HepG2 (cell line): Measurements from ENCODE around the gene BAG5. TPM values are rescaled to one million over a fixed set of nuclear protein-coding genes. Genes with fewer than 3 reads are reported as not detected.

Experiments
- ATAC-seq: fragments of 200-7000 bp; cut with Tn5 transposase; 3 replicates; pipeline ENCODE4 v1.9.1; 2020; ENCODE audit warnings: mild to moderate bottlenecking, moderate library complexity
- BruUV-seq: library from RNA; stranded (reverse); fragments of 400-500 nt; replicated peaks from 2 replicates; lab custom pipeline; 2021; lab: Mats Ljungman, UMichigan
- CTCF ChIA-PET: fragments of 300-600 bp; formaldehyde crosslinking; extraction: SDS; loops from one replicate; lab custom pipeline; 2021; ENCODE audit warnings: low total read pairs, inconsistent platforms, low intra/inter-chr PET ratio; lab: Yijun Ruan, JAX
- POLR2A ChIA-PET: fragments of 350-600 bp; sonication (Branson Sonifier 250); formaldehyde crosslinking; loops from one replicate; lab custom pipeline; 2020; ENCODE audit warnings: antibody characterized with exemption, inconsistent platforms; lab: Yijun Ruan, JAX
- DNase-seq: peaks from one replicate; pipeline ENCODE4 v3.0.0-alpha.2; 2015; ENCODE audit warnings: low spot score
- FAIRE-seq: peaks from 3 replicates; lab custom pipeline; 2011; peaks lifted over from hg19 to GRCh38; lab: Jason Lieb, UNC
- H2AFZ ChIP-seq: one replicate; pipeline ENCODE4 v1.6.1; 2011; ENCODE audit warnings: low read length, inconsistent platforms
- H3K27ac ChIP-seq: fragments of 300-600 bp; 3 replicates; pipeline ENCODE4 v1.8.0; 2011; ENCODE audit warnings: mixed run types, mild to moderate bottlenecking, mixed read lengths, low read length, inconsistent platforms; ENCODE audit not compliant: insufficient read depth; ENCODE audit errors: extremely low read length
- H3K27me3 ChIP-seq, 2 experiments: fragments of 200-600 bp in 1 of 2; 2 replicates in 1 of 2; 3 replicates in 1 of 2; pipeline versions ENCODE4 v1.6.0 to v1.8.0; 2011; ENCODE audit warnings: low read length in 2 of 2, mild to moderate bottlenecking in 2 of 2, moderate library complexity in 2 of 2, inconsistent platforms in 1 of 2; ENCODE audit not compliant: insufficient read depth in 2 of 2, control insufficient read depth in 1 of 2
- H3K36me3 ChIP-seq, 2 experiments: fragments of 200-600 bp in 1 of 2; replicated peaks in 1 of 2; 2 replicates in 1 of 2; 3 replicates in 1 of 2; pipeline versions ENCODE4 v1.5.1 to v1.8.0; 2011; ENCODE audit warnings: low read length in 2 of 2, inconsistent platforms in 1 of 2; ENCODE audit not compliant: insufficient read depth in 2 of 2, control insufficient read depth in 1 of 2
- H3K4me1 ChIP-seq: 2 replicates; pipeline ENCODE4 v1.5.1; 2012; ENCODE audit warnings: low read length, inconsistent platforms; ENCODE audit not compliant: insufficient read depth
- H3K4me2 ChIP-seq: 2 replicates; pipeline ENCODE4 v1.6.0; 2011; ENCODE audit warnings: low read depth, low read length, inconsistent platforms
- H3K4me3 ChIP-seq, 3 experiments: fragments of 200-600 bp in 1 of 3; sonication (generic), shearing (Covaris generic) in 1 of 3; replicated peaks in 1 of 3; 2 replicates each; pipeline ENCODE4 v1.5.1; 2011 to 2016; ENCODE audit warnings: low read length in 3 of 3, inconsistent platforms in 2 of 3, low read depth in 2 of 3, mild to moderate bottlenecking in 2 of 3, control low read depth in 1 of 3, mixed read lengths in 1 of 3; ENCODE audit not compliant: insufficient read depth in 1 of 3
- H3K79me2 ChIP-seq: one replicate; pipeline ENCODE4 v1.6.1; 2011; ENCODE audit warnings: low read length, inconsistent platforms; ENCODE audit not compliant: insufficient read depth
- H3K9ac ChIP-seq: 2 replicates; pipeline ENCODE4 v1.6.0; 2011; ENCODE audit warnings: mild to moderate bottlenecking, low read depth, low read length, inconsistent platforms; ENCODE audit not compliant: insufficient read depth
- H3K9me3 ChIP-seq: 2 replicates; pipeline ENCODE4 v1.5.1; 2012; ENCODE audit warnings: mild to moderate bottlenecking, low read length
- H4K20me1 ChIP-seq: 2 replicates; pipeline ENCODE4 v1.6.0; 2011; ENCODE audit warnings: inconsistent platforms, mild to moderate bottlenecking, low read length, moderate library complexity; ENCODE audit not compliant: insufficient read depth
- NCOA5 ChIP-seq: sonication (generic); formaldehyde crosslinking; IDR thresholded peaks from 2 replicates; pipeline ENCODE4 v1.4.0; 2020; ENCODE audit warnings: missing genetic modification reagents
- NFYC ChIP-seq: IDR thresholded peaks from 2 replicates; pipeline ENCODE4 v1.6.1; 2016; ENCODE audit warnings: missing genetic modification reagents, missing compliant biosample characterization
- NRL ChIP-seq: sonication (generic); formaldehyde crosslinking; IDR thresholded peaks from 2 replicates; pipeline ENCODE4 v1.5.0; 2020; ENCODE audit warnings: missing genetic modification reagents, mild to moderate bottlenecking, moderate library complexity, borderline replicate concordance
- PCBP1 ChIP-seq: fragments of 200-400 bp; formaldehyde crosslinking; IDR thresholded peaks from 2 replicates; pipeline ENCODE4 v1.6.1; 2017; ENCODE audit warnings: mild to moderate bottlenecking, low read depth, low read length, borderline replicate concordance
- RFXAP ChIP-seq: sonication (generic); formaldehyde crosslinking; IDR thresholded peaks from 2 replicates; pipeline ENCODE4 v1.4.0; 2020; ENCODE audit warnings: missing genetic modification reagents, borderline replicate concordance
- SRSF1 ChIP-seq: fragments of 200-400 bp; formaldehyde crosslinking; optimal IDR thresholded peaks from 2 replicates; pipeline ENCODE3; 2017; ENCODE audit warnings: mild to moderate bottlenecking, low read depth, low read length, moderate library complexity
- ZNF12 ChIP-seq: sonication (generic); formaldehyde crosslinking; IDR thresholded peaks from 2 replicates; pipeline ENCODE4 v1.5.0; 2020; ENCODE audit warnings: missing genetic modification reagents
- ZNF431 ChIP-seq: sonication (generic); formaldehyde crosslinking; IDR thresholded peaks from 2 replicates; pipeline ENCODE4 v1.9.0; 2022; ENCODE audit warnings: missing genetic modification reagents, low read depth, mild to moderate bottlenecking, borderline replicate concordance
- ZNF513 ChIP-seq: sonication (generic); formaldehyde crosslinking; conservative IDR thresholded peaks from 2 replicates; pipeline ENCODE4 v1.5.0; 2020; ENCODE audit warnings: missing genetic modification reagents
- ZNF558 ChIP-seq: sonication (generic); formaldehyde crosslinking; IDR thresholded peaks from 2 replicates; pipeline ENCODE4 v1.9.0; 2022; ENCODE audit warnings: mild to moderate bottlenecking, missing genetic modification reagents, borderline replicate concordance
- ZNF746 ChIP-seq: sonication (generic); formaldehyde crosslinking; IDR thresholded peaks from 2 replicates; pipeline ENCODE4 v1.8.0; 2022; ENCODE audit warnings: mild to moderate bottlenecking, missing genetic modification reagents
- ZNF770 ChIP-seq: sonication (generic); formaldehyde crosslinking; IDR thresholded peaks from 2 replicates; pipeline ENCODE4 v1.5.0; 2020; ENCODE audit warnings: mild to moderate bottlenecking, missing genetic modification reagents
- whole genome bisulfite sequencing: methylation state at CpG from one replicate; pipeline ENCODE4 v1.1.6; 2017; ENCODE audit warnings: low lambda C conversion rate; 5-methylcytosine and 5-hydroxymethylcytosine counted together
- in situ Hi-C: cut with HindIII; loops from 2 replicates; pipeline ENCODE4 v1.10.0; 2017; ENCODE audit warnings: low pct_unique_long_range_greater_than_20kb; ENCODE audit not compliant: extremely low pct_ligation_motif_present
- intact Hi-C: fragments of 100-400 bp; cut with micrococcal nuclease; formaldehyde crosslinking; loops from one replicate; pipeline ENCODE4 v1.10.0; 2022; ENCODE audit not compliant: unreplicated experiment
- polyA plus RNA-seq, 8 experiments: library from polyadenylated mRNA; depleted of rRNA in 3 of 8; stranded (reverse) in 7 of 8; unstranded in 1 of 8; fragments of >200 nt; fragmentation: Illumina TruSeq in 4 of 8; extraction: Trizol in 4 of 8; gene quantifications; 2 replicates each; pipeline versions ENCODE4 v1.2.1 to v1.2.3, GENCODE V29; 2011 to 2016; ENCODE audit warnings: low read depth in 4 of 8, missing spikeins in 1 of 8, mixed read lengths in 1 of 8; ENCODE audit not compliant: insufficient read depth in 1 of 8
- total RNA-seq, 5 experiments: library from RNA; depleted of rRNA; stranded (reverse); fragments of >200 nt; fragmentation: Illumina TruSeq; extraction: Trizol; gene quantifications; 2 replicates each; pipeline ENCODE4 v1.2.3, GENCODE V29; 2016; ENCODE audit warnings: low read depth in 1 of 5

The BAG5 gene
- total and polyA plus RNA-seq, 2 of the 13 experiments (the other 11 are each of a cell fraction or from before 2014, with no cell fraction given): 3.5 to 21.0 TPM

- Histone ChIP-seq H3K27me3 (0 out of 5 replicates have a peak, but pooled peaks cover 0 to under 1% of the 10 kb centered on the region in 2 experiments), H3K9ac (no peak overlapping the region), H3K4me3 (no peak overlapping the region), H3K4me1 (peaks cover 37% of the 10 kb centered on the region), H2AFZ (no peak overlapping the region)
- CTCF ChIA-PET: interaction anchor here (0.7 to 2.8 kb wide), 3 partner anchors 29 to 48 kb away, joined by 3 to 38 read pairs (median 31); no protein-coding TSS in a partner anchor
- in situ Hi-C loops: loop anchor here (5.0 kb wide), 1 partner anchor 45 kb away; no protein-coding TSS in a partner anchor
- no peak for ATAC-seq
- WGBS: 79% methylated on average over 9 of the region's 11 CpGs
- no peak for FAIRE-seq
- DNase-seq: no peak
- BruUV-seq: no TSS peak
- TF ChIP-seq NCOA5 (CRISPR knock-in tag) (no peak), SRSF1 (no peak), PCBP1 (no peak), ZNF746 (CRISPR knock-in tag) (no peak), ZNF431 (CRISPR knock-in tag) (no peak), ZNF12 (CRISPR knock-in tag) (no peak), ZNF558 (CRISPR knock-in tag) (no peak), NFYC (no peak), RFXAP (CRISPR knock-in tag) (no peak), ZNF770 (CRISPR knock-in tag) (no peak), NRL (no peak), ZNF513 (CRISPR knock-in tag) (no peak)
- TF ChIP-seq, all 625 proteins: peak for 0
- H4K20me1 ChIP-seq: no peaks in the 10 kb centered on the region
- no peak overlapping the region for H3K27ac ChIP-seq
- intact Hi-C loops: no loop called here
- H3K9me3 ChIP-seq: no peaks in the 10 kb centered on the region
- no peaks in the 10 kb centered on the region for H3K36me3 ChIP-seq
- POLR2A ChIA-PET: interaction anchor here (0.6 kb wide), 1 partner anchor 12 kb away, joined by 4 read pairs; no protein-coding TSS in a partner anchor
- no peaks in the 10 kb centered on the region for H3K79me2 ChIP-seq
- H3K4me2 ChIP-seq: no peak overlapping the region
These were observed 15.0 kb downstream of the BAG5 start for GRCh38 chr14:103547455-103547940.
